Liver (tissue), 9 donors: ENCODE results near the gene EHMT1. TPM values are rescaled to one million over a fixed set of nuclear protein-coding genes. Genes with fewer than 3 reads are reported as not detected.

Experiments used
- DNase-seq: peaks from one replicate; pipeline ENCODE4 v3.0.0-alpha.2; 2017; ENCODE audit warnings: low spot score
- H3K27ac ChIP-seq, 2 donors: one replicate each; pipeline ENCODE4 v1.7.0; 2013; ENCODE audit warnings: inconsistent platforms in 2 of 2, low read length in 2 of 2, control low read depth in 1 of 2, low read depth in 1 of 2, mild to moderate bottlenecking in 1 of 2
- H3K27me3 ChIP-seq, 4 donors: one replicate each; pipeline versions ENCODE4 v1.6.1 to v1.7.0; 2013; ENCODE audit warnings: low read length in 3 of 4, inconsistent platforms in 1 of 4, mild to moderate bottlenecking in 1 of 4, moderate library complexity in 1 of 4; ENCODE audit not compliant: control insufficient read depth in 4 of 4, insufficient read depth in 4 of 4
- H3K36me3 ChIP-seq, 4 donors: one replicate each; pipeline versions ENCODE4 v1.6.1 to v1.7.0; 2013; ENCODE audit warnings: low read length in 3 of 4, mild to moderate bottlenecking in 3 of 4, low read depth in 1 of 4, moderate library complexity in 1 of 4; ENCODE audit not compliant: control insufficient read depth in 4 of 4, insufficient read depth in 3 of 4
- H3K4me1 ChIP-seq, 4 donors: one replicate each; pipeline versions ENCODE4 v1.6.1 to v1.7.0; 2013; ENCODE audit warnings: low read length in 3 of 4, mild to moderate bottlenecking in 3 of 4, moderate library complexity in 1 of 4; ENCODE audit not compliant: control insufficient read depth in 4 of 4, insufficient read depth in 4 of 4
- H3K4me3 ChIP-seq, 3 donors: one replicate each; pipeline versions ENCODE4 v1.6.1 to v1.7.0; 2013; ENCODE audit warnings: low read length in 3 of 3, control low read depth in 1 of 3, low read depth in 1 of 3, mild to moderate bottlenecking in 1 of 3
- H3K9ac ChIP-seq, 2 donors: one replicate each; pipeline ENCODE4 v1.7.0; 2013; ENCODE audit warnings: low read length in 2 of 2, mild to moderate bottlenecking in 2 of 2, moderate library complexity in 2 of 2, control low read depth in 1 of 2, low read depth in 1 of 2
- H3K9me3 ChIP-seq, 4 donors: one replicate each; pipeline versions ENCODE4 v1.6.1 to v1.7.0; 2013; ENCODE audit warnings: low read length in 3 of 4; ENCODE audit not compliant: control insufficient read depth in 4 of 4
- ATF3 ChIP-seq: IDR thresholded peaks from 2 replicates; pipeline ENCODE4 v1.6.1; 2016; ENCODE audit warnings: antibody characterized with exemption
- FOXA1 ChIP-seq: IDR thresholded peaks from 2 replicates; pipeline ENCODE4 v1.6.1; 2016; ENCODE audit warnings: antibody characterized with exemption
- GABPA ChIP-seq, 2 donors: IDR thresholded peaks in 1 of 2; conservative IDR thresholded peaks in 1 of 2; 2 replicates each; pipeline ENCODE4 v1.6.1; 2016; ENCODE audit warnings: antibody characterized with exemption in 2 of 2, mild to moderate bottlenecking in 1 of 2, moderate library complexity in 1 of 2
- HNF4A ChIP-seq, 2 donors: conservative IDR thresholded peaks; 2 replicates each; pipeline ENCODE4 v1.6.1; 2016; ENCODE audit warnings: antibody characterized with exemption in 2 of 2, mild to moderate bottlenecking in 2 of 2
- HNF4G ChIP-seq: IDR thresholded peaks from 2 replicates; pipeline ENCODE4 v1.6.1; 2016; ENCODE audit warnings: antibody characterized with exemption
- JUND ChIP-seq, 2 donors: IDR thresholded peaks; 2 replicates each; pipeline ENCODE4 v1.6.1; 2016; ENCODE audit warnings: antibody characterized with exemption in 2 of 2
- NR2F2 ChIP-seq: IDR thresholded peaks from 2 replicates; pipeline ENCODE4 v1.6.1; 2016; ENCODE audit warnings: antibody characterized with exemption
- RAD21 ChIP-seq, 2 donors: IDR thresholded peaks; 2 replicates each; pipeline ENCODE4 v1.6.1; 2016; ENCODE audit warnings: antibody characterized with exemption in 2 of 2, mild to moderate bottlenecking in 2 of 2
- REST ChIP-seq: IDR thresholded peaks from 2 replicates; pipeline ENCODE4 v1.6.1; 2016; ENCODE audit warnings: antibody characterized with exemption, mild to moderate bottlenecking
- RXRA ChIP-seq, 2 donors: IDR thresholded peaks; 2 replicates each; pipeline ENCODE4 v1.6.1; 2017 to 2018; ENCODE audit warnings: antibody characterized with exemption in 2 of 2, mild to moderate bottlenecking in 1 of 2
- SP1 ChIP-seq: IDR thresholded peaks from 2 replicates; pipeline ENCODE4 v1.6.1; 2018; ENCODE audit warnings: antibody characterized with exemption, mild to moderate bottlenecking
- YY1 ChIP-seq: IDR thresholded peaks from 2 replicates; pipeline ENCODE4 v1.6.1; 2016; ENCODE audit warnings: antibody characterized with exemption, mild to moderate bottlenecking
- ZBTB33 ChIP-seq: IDR thresholded peaks from 2 replicates; pipeline ENCODE4 v1.6.1; 2016; ENCODE audit warnings: antibody characterized with exemption
- WGBS: extraction: QIAGEN DNeasy Blood & Tissue Kit; methylation state at CpG from one replicate; pipeline ENCODE4 v1.1.7; 2013; 5-methylcytosine and 5-hydroxymethylcytosine counted together
- polyA plus RNA-seq, 2 donors: library from polyadenylated mRNA; stranded (reverse) in 1 of 2; unstranded in 1 of 2; fragments of 200-250 nt in 1 of 2; fragments of >200 nt in 1 of 2; fragmentation: Nextera tagmentation in 1 of 2; extraction: Ambion mirVana in 1 of 2; gene quantifications; one replicate each; pipeline versions ENCODE4 v1.2.1 to v1.2.3, GENCODE V29; 2013 to 2015
- total RNA-seq, 2 donors: library from RNA; depleted of rRNA; stranded (reverse); fragments of >200 nt; gene quantifications; one replicate each; pipeline ENCODE4 v1.2.3, GENCODE V29; 2014
- TF ChIP-seq, protein P1 (sequence below): fragments of 150-350 bp; IDR thresholded peaks from 2 replicates; pipeline ENCODE4 v1.5.1; 2017; ENCODE audit warnings: improper control_type of control experiment, low read depth, low read length; ENCODE audit not compliant: missing input control
- donor health status: healthy.
- donor health status: healthy.
- donor health status: healthy.
- donor health status: healthy.
- donor health status: healthy.

Gene EHMT1
- total and polyA plus RNA-seq, 4 donors, result 16.1 to 48.2 (median 27.3) TPM

- 12% methylated on average over 58 of the region's 58 CpGs for WGBS
- Histone ChIP-seq H3K9me3 (no peaks in the 10 kb centered on the region), H3K4me1 (peaks cover 5 to 30% (median 22%) of the 10 kb centered on the region in 4 donors), H3K4me3 (peak overlapping the region in 2 of 3 donors; percentile 70 to 86), H3K27me3 (no peaks in the 10 kb centered on the region), H3K36me3 (peaks cover 4 to 19% (median 13%) of the 10 kb centered on the region in 4 donors), H3K27ac (no peak overlapping the region), H3K9ac (no peak overlapping the region)
- no peak for DNase-seq
- TF ChIP-seq HNF4A (conservative IDR thresholded peaks at IDR 0.05) (no peak), RAD21 (IDR thresholded peaks at IDR 0.05) (no peak), HNF4G (no peak), ZBTB33 (no peak), NR2F2 (no peak), RXRA (IDR thresholded peaks at IDR 0.05) (no peak), REST (no peak), JUND (IDR thresholded peaks at IDR 0.05) (no peak)
- TF ChIP-seq, protein P1, sequence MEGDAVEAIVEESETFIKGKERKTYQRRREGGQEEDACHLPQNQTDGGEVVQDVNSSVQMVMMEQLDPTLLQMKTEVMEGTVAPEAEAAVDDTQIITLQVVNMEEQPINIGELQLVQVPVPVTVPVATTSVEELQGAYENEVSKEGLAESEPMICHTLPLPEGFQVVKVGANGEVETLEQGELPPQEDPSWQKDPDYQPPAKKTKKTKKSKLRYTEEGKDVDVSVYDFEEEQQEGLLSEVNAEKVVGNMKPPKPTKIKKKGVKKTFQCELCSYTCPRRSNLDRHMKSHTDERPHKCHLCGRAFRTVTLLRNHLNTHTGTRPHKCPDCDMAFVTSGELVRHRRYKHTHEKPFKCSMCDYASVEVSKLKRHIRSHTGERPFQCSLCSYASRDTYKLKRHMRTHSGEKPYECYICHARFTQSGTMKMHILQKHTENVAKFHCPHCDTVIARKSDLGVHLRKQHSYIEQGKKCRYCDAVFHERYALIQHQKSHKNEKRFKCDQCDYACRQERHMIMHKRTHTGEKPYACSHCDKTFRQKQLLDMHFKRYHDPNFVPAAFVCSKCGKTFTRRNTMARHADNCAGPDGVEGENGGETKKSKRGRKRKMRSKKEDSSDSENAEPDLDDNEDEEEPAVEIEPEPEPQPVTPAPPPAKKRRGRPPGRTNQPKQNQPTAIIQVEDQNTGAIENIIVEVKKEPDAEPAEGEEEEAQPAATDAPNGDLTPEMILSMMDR, result no peak
Measured at GRCh38 chr9:137589441-137590122, 29.2 kb upstream of the EHMT1 start.

DNA sequence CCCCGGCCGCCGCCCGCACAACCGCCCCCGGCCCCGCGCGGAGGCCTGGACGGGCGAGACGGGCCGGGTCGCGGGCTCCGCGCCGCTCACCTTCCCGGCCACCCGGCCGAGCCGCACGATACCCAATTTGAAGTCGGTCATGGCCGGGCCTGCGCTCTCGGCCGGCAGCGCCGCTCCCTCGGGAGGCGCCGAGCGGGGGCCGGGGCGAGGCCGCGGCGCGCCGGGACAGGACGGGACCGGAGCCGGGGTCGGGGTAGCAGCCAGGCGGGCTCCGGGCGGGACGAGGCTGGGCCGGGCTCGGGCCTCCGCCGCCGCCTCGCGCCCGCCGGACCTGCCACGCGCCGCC, 28.7 kb upstream of the EHMT1 start:
- Histone ChIP-seq H3K4me3 (peak overlapping the region in 2 of 3 donors; percentile 16 to 86), H3K4me1 (peaks cover 5 to 30% (median 22%) of the 10 kb centered on the region in 4 donors), H3K9ac (no peak overlapping the region), H3K27me3 (no peaks in the 10 kb centered on the region), H3K9me3 (no peaks in the 10 kb centered on the region), H3K27ac (no peak overlapping the region), H3K36me3 (peaks cover 4 to 19% (median 13%) of the 10 kb centered on the region in 4 donors)
- DNase-seq, result no peak
- 2% methylated on average over 61 of the region's 61 CpGs for WGBS
- TF ChIP-seq, protein P1, result no peak
- TF ChIP-seq HNF4A (conservative IDR thresholded peaks at IDR 0.05) (no peak), SP1 (no peak), HNF4G (no peak), REST (no peak), GABPA (IDR thresholded peaks at IDR 0.05 in 1 of 2, conservative IDR thresholded peaks at IDR 0.05 in 1 of 2) (no peak), FOXA1 (no peak), ATF3 (no peak), ZBTB33 (no peak), RAD21 (IDR thresholded peaks at IDR 0.05) (no peak), RXRA (IDR thresholded peaks at IDR 0.05) (no peak), NR2F2 (no peak), YY1 (no peak)
